ENCODE results near the gene ITPR1.

The ITPR1 gene

DNA sequence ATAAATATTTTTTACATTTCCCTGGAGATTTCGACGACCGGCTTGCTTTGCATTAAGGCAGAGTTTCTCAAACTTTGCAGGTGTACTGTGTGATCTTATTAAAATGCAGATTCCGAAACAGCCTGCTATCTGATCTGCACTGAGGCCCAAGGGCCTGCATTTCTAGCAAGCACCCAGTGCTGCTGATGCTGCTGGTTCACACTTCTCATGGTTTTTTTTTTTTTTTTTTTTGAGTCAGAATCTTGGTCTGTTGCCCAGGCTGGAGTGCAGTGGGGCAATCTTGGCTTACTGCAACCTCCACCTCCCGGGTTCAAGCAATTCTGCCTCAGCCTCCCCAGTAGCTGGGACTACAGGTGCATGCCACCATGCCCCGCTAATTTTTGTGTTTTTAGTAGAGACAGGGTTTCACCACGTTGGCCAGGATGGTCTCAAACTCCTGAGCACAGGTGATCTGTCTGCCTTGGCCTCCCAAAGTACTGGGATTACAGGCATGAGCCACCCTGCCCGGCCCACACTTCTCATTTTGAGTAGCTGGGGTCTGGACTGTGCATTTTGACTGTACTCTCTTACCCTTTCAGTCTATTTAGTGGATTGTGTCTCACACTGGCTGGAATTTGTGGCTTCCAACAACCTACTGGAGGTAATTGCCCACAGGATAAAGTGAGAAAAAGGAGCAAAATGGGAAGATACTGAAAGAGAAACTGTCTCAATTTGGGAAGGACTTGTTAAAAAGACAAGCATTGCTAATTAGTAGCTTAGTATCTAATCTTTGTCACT, 94.1 kb downstream of the ITPR1 start:
- Histone ChIP-seq H3K4me3 (ENCODE audit: low read depth, low read length) (no peak overlapping the region), H3K9me3 (ENCODE audit: control insufficient read depth, insufficient read depth, low read depth, low read length) (no peaks in the 10 kb centered on the region), H3K27ac (ENCODE audit: extremely low read depth, low read depth, low read length) (no peak overlapping the region), H3K4me1 (ENCODE audit: control insufficient read depth, insufficient read depth, low read length) (no peaks in the 10 kb centered on the region), H3K36me3 (ENCODE audit: control insufficient read depth in 2 of 2, insufficient read depth in 1 of 2, low read length in 2 of 2) (no peaks in the 10 kb centered on the region)
- ChIA-PET CTCF (interaction anchor here (0.7 to 1.2 kb wide), 3 partner anchors 8 to 46 kb away, joined by 3 to 4 read pairs (median 3); no protein-coding TSS in a partner anchor), POLR2A (interaction anchor here (2.2 kb wide), 1 partner anchor 94 kb away, joined by 5 read pairs; the partner anchor contains the start of gene ITPR1)
- TF ChIP-seq, protein P1, sequence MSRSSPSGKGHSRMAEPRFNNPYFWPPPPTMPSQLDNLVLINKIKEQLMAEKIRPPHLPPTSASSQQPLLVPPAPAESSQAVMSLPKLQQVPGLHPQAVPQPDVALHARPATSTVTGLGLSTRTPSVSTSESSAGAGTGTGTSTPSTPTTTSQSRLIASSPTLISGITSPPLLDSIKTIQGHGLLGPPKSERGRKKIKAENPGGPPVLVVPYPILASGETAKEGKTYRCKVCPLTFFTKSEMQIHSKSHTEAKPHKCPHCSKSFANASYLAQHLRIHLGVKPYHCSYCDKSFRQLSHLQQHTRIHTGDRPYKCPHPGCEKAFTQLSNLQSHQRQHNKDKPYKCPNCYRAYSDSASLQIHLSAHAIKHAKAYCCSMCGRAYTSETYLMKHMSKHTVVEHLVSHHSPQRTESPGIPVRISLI (tag by site-specific recombination; IDR thresholded peaks at IDR 0.05) = 0 out of 2 replicates have a peak, but pooled peaks have one; percentile 38
- TF ChIP-seq ZNF843 (tag by site-specific recombination; IDR thresholded peaks at IDR 0.05) = no peak
- TF ChIP-seq, protein P2, sequence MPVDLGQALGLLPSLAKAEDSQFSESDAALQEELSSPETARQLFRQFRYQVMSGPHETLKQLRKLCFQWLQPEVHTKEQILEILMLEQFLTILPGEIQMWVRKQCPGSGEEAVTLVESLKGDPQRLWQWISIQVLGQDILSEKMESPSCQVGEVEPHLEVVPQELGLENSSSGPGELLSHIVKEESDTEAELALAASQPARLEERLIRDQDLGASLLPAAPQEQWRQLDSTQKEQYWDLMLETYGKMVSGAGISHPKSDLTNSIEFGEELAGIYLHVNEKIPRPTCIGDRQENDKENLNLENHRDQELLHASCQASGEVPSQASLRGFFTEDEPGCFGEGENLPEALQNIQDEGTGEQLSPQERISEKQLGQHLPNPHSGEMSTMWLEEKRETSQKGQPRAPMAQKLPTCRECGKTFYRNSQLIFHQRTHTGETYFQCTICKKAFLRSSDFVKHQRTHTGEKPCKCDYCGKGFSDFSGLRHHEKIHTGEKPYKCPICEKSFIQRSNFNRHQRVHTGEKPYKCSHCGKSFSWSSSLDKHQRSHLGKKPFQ (tag by site-specific recombination; IDR thresholded peaks at IDR 0.05) = peak; percentile 89

DNA sequence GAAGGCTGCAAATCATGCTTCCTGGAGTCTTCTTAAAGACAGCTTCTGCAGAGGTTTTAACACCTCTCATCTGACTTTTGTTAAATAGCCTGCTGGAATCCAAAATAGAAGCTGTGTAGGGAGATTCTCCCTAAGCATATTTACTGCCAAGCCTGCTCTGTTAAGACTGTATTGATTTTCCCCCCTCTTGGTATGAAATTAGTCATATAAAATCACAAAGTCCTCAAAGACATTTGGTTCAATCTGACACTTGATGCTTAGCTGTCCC, 94.6 kb downstream of the ITPR1 start:
- no peak overlapping the region for H3K27ac ChIP-seq (ENCODE audit: extremely low read depth, low read depth, low read length)
- no peaks in the 10 kb centered on the region for H3K9me3 ChIP-seq (ENCODE audit: control insufficient read depth, insufficient read depth, low read depth, low read length)
- no peaks in the 10 kb centered on the region for H3K36me3 ChIP-seq (ENCODE audit: control insufficient read depth in 2 of 2, insufficient read depth in 1 of 2, low read length in 2 of 2)
- H3K4me1 ChIP-seq (ENCODE audit: control insufficient read depth, insufficient read depth, low read length) = no peaks in the 10 kb centered on the region
- no peak overlapping the region for H3K4me3 ChIP-seq (ENCODE audit: low read depth, low read length)
- ChIA-PET CTCF (interaction anchor here (0.7 to 1.2 kb wide), 3 partner anchors 9 to 46 kb away, joined by 3 to 4 read pairs (median 3); no protein-coding TSS in a partner anchor), POLR2A (interaction anchor here (2.2 kb wide), 1 partner anchor 95 kb away, joined by 5 read pairs; the partner anchor contains the start of gene ITPR1)
- no peak for TF ChIP-seq ZBTB8A (tag by site-specific recombination; IDR thresholded peaks at IDR 0.05)
- TF ChIP-seq, protein P3, sequence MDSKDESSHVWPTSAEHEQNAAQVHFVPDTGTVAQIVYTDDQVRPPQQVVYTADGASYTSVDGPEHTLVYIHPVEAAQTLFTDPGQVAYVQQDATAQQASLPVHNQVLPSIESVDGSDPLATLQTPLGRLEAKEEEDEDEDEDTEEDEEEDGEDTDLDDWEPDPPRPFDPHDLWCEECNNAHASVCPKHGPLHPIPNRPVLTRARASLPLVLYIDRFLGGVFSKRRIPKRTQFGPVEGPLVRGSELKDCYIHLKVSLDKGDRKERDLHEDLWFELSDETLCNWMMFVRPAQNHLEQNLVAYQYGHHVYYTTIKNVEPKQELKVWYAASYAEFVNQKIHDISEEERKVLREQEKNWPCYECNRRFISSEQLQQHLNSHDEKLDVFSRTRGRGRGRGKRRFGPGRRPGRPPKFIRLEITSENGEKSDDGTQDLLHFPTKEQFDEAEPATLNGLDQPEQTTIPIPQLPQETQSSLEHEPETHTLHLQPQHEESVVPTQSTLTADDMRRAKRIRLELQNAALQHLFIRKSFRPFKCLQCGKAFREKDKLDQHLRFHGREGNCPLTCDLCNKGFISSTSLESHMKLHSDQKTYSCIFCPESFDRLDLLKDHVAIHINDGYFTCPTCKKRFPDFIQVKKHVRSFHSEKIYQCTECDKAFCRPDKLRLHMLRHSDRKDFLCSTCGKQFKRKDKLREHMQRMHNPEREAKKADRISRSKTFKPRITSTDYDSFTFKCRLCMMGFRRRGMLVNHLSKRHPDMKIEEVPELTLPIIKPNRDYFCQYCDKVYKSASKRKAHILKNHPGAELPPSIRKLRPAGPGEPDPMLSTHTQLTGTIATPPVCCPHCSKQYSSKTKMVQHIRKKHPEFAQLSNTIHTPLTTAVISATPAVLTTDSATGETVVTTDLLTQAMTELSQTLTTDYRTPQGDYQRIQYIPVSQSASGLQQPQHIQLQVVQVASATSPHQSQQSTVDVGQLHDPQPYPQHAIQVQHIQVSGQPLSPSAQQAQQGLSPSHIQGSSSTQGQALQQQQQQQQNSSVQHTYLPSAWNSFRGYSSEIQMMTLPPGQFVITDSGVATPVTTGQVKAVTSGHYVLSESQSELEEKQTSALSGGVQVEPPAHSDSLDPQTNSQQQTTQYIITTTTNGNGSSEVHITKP (tag by site-specific recombination; IDR thresholded peaks at IDR 0.05) = peak; percentile 17; the same call in 1 of the 2 replicates

DNA sequence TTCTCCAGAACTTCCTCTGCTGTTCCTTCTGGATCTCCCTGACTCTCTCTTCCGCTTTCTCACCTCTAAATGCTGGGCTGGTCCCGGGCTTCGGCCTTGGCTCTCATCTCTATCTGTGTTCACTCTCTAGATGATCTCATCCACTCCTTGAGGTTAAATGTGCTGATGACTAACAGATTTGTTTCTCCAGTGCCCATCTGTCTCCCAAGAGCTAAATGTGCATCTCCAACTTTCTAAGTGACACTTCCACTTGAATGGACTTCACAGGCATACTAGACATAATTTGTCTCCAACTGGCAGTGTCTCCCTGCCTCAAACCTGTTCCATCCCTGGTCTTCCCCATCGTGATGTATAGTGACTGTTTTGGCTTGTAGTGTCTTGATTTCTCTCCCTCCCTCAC, 95.3 kb downstream of the ITPR1 start:
- ChIA-PET CTCF (interaction anchor here (0.7 to 1.8 kb wide), 3 partner anchors 10 to 238 kb away, joined by 3 to 5 read pairs (median 3); no protein-coding TSS in a partner anchor), POLR2A (interaction anchor here (2.2 kb wide), 1 partner anchor 95 kb away, joined by 5 read pairs; the partner anchor contains the start of gene ITPR1)
- H3K36me3 ChIP-seq (ENCODE audit: control insufficient read depth in 2 of 2, insufficient read depth in 1 of 2, low read length in 2 of 2) = no peaks in the 10 kb centered on the region
- no peaks in the 10 kb centered on the region for H3K9me3 ChIP-seq (ENCODE audit: control insufficient read depth, insufficient read depth, low read depth, low read length)
- H3K4me3 ChIP-seq (ENCODE audit: low read depth, low read length) = no peak overlapping the region
- no peak overlapping the region for H3K27ac ChIP-seq (ENCODE audit: extremely low read depth, low read depth, low read length)
- peaks cover 1% of the 10 kb centered on the region; the same call in 1 of the 2 replicates for H3K4me1 ChIP-seq (ENCODE audit: control insufficient read depth, insufficient read depth, low read length)
- TF ChIP-seq ZNF433 (tag by site-specific recombination; IDR thresholded peaks at IDR 0.05; ENCODE audit: low read depth) (no peak), KLF16 (tag by site-specific recombination; IDR thresholded peaks at IDR 0.05) (no peak), ZXDB (tag by site-specific recombination; IDR thresholded peaks at IDR 0.05) (0 out of 2 replicates have a peak, but pooled peaks have one; percentile 27), ZNF521 (tag by site-specific recombination; IDR thresholded peaks at IDR 0.05) (no peak), ZNF791 (tag by site-specific recombination; IDR thresholded peaks at IDR 0.05) (no peak), ZNF76 (tag by site-specific recombination; IDR thresholded peaks at IDR 0.05; ENCODE audit: borderline replicate concordance, low read depth) (no peak), TRIM28 (IDR thresholded peaks at IDR 0.05; ENCODE audit: borderline replicate concordance, low read length) (no peak), ZBTB1 (tag by site-specific recombination; IDR thresholded peaks at IDR 0.05) (no peak), ZNF2 (tag by site-specific recombination; IDR thresholded peaks at IDR 0.05) (no peak), ZNF621 (tag by site-specific recombination; IDR thresholded peaks at IDR 0.05) (no peak), REPIN1 (tag by site-specific recombination; IDR thresholded peaks at IDR 0.05; ENCODE audit: low read depth) (no peak)
- TF ChIP-seq, protein P4, sequence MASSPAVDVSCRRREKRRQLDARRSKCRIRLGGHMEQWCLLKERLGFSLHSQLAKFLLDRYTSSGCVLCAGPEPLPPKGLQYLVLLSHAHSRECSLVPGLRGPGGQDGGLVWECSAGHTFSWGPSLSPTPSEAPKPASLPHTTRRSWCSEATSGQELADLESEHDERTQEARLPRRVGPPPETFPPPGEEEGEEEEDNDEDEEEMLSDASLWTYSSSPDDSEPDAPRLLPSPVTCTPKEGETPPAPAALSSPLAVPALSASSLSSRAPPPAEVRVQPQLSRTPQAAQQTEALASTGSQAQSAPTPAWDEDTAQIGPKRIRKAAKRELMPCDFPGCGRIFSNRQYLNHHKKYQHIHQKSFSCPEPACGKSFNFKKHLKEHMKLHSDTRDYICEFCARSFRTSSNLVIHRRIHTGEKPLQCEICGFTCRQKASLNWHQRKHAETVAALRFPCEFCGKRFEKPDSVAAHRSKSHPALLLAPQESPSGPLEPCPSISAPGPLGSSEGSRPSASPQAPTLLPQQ (tag by site-specific recombination; IDR thresholded peaks at IDR 0.05) = peak; percentile 35; the same call in 1 of the 2 replicates
- TF ChIP-seq, protein P5, sequence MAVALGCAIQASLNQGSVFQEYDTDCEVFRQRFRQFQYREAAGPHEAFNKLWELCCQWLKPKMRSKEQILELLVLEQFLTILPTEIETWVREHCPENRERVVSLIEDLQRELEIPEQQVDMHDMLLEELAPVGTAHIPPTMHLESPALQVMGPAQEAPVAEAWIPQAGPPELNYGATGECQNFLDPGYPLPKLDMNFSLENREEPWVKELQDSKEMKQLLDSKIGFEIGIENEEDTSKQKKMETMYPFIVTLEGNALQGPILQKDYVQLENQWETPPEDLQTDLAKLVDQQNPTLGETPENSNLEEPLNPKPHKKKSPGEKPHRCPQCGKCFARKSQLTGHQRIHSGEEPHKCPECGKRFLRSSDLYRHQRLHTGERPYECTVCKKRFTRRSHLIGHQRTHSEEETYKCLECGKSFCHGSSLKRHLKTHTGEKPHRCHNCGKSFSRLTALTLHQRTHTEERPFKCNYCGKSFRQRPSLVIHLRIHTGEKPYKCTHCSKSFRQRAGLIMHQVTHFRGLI (tag by site-specific recombination; IDR thresholded peaks at IDR 0.05) = no peak

Measured in HEK293 (cell line).